ENCODE results near the gene MAP3K4. TPM values are rescaled to one million over a fixed set of nuclear protein-coding genes. Genes with fewer than 3 reads are reported as not detected.
"Not testable (repeated sequence)": the region's sequence is repeated elsewhere in the genome, so short reads cannot be mapped to it uniquely, and the experiment has no call there.

Gene MAP3K4
- polyA plus RNA-seq, 3 donors, result 3.2 to 12.3 (median 3.5) TPM

GRCh38 chr6:161117942-161118341, 126.4 kb downstream of the MAP3K4 start:
- peaks cover 26 to 55% of the 10 kb centered on the region in 2 donors for H3K36me3 ChIP-seq (replicated peaks in 1 of 2; ENCODE audit: control insufficient read depth in 1 of 2, insufficient read depth in 2 of 2, low read length in 2 of 2)
- no peaks in the 10 kb centered on the region for H4K20me1 ChIP-seq (ENCODE audit: insufficient read depth, low read length)
- DNase-seq, result no peak
- peak overlapping the region; percentile 33 for H3K4me2 ChIP-seq (replicated peaks; ENCODE audit: extremely low read depth, low read length, poor library complexity, severe bottlenecking)
- H3K4me1 ChIP-seq (ENCODE audit: control insufficient read depth in 1 of 2, insufficient read depth in 2 of 2, low read length in 2 of 2), result peaks cover 20% of the 10 kb centered on the region in 2 donors
- Mint-ChIP-seq H3K9me3 (peaks cover 6 to 19% (median 7%) of the 10 kb centered on the region in 7 donors), H3K27ac (peak overlapping the region; percentile 91 to 97 (median 93)), H3K27me3 (ENCODE audit: low read depth in 3 of 3) (no peaks in the 10 kb centered on the region), H3K4me3 (no peak overlapping the region), H3K4me1 (peaks cover 24% of the 10 kb centered on the region), H3K36me3 (peaks cover 57 to 77% of the 10 kb centered on the region in 2 donors)
- intact Hi-C loops (cut with micrococcal nuclease), result loop anchor here (5.0 to 10.0 kb wide), 3 partner anchors 157 to 254 kb away; partner anchors contain the start of gene AGPAT4 (in 1 of the 2)
- peaks cover 0 to 2% of the 10 kb centered on the region in 2 donors for H3K9me3 ChIP-seq (replicated peaks in 1 of 2; ENCODE audit: control insufficient read depth in 1 of 2, insufficient read depth in 1 of 2, low read length in 2 of 2)
- no peak overlapping the region for H2AFZ ChIP-seq (ENCODE audit: insufficient read depth, low read depth, low read length, poor library complexity, severe bottlenecking)
- TF ChIP-seq CTCF (IDR thresholded peaks at IDR 0.05), result no peak
- no peaks in the 10 kb centered on the region for H3K27me3 ChIP-seq (ENCODE audit: control insufficient read depth in 2 of 2, insufficient read depth in 2 of 2, low read length in 2 of 2)
- H3K79me2 ChIP-seq (ENCODE audit: insufficient read depth, low read length), result no peaks in the 10 kb centered on the region
- H3K27ac ChIP-seq (ENCODE audit: low read depth in 1 of 2, low read length in 2 of 2), result peak overlapping the region in 1 of 2 donors; percentile 80
- no CpG with 5 or more reads among the region's 2 CpGs for WGBS (ENCODE audit: insufficient coverage)
- H3K9ac ChIP-seq (ENCODE audit: insufficient read depth, low read length, poor library complexity, severe bottlenecking), result no peak overlapping the region
- H3K4me3 ChIP-seq (replicated peaks in 1 of 3; ENCODE audit: low read depth in 2 of 3, low read length in 3 of 3), result no peak overlapping the region

- H3K79me2 ChIP-seq (ENCODE audit: insufficient read depth, low read length); H4K20me1 ChIP-seq (ENCODE audit: insufficient read depth, low read length); H3K27me3 ChIP-seq (ENCODE audit: control insufficient read depth in 2 of 2, insufficient read depth in 2 of 2, low read length in 2 of 2); H3K27ac ChIP-seq (ENCODE audit: low read depth in 1 of 2, low read length in 2 of 2); H3K27ac Mint-ChIP-seq; intact Hi-C loops (cut with micrococcal nuclease); H2AFZ ChIP-seq (ENCODE audit: insufficient read depth, low read depth, low read length, poor library complexity, severe bottlenecking); H3K27me3 Mint-ChIP-seq (ENCODE audit: low read depth in 3 of 3); H3K4me2 ChIP-seq (replicated peaks; ENCODE audit: extremely low read depth, low read length, poor library complexity, severe bottlenecking); DNase-seq; H3K4me1 ChIP-seq (ENCODE audit: control insufficient read depth in 1 of 2, insufficient read depth in 2 of 2, low read length in 2 of 2); H3K4me1 Mint-ChIP-seq; H3K4me3 Mint-ChIP-seq; H3K9me3 ChIP-seq (replicated peaks in 1 of 2; ENCODE audit: control insufficient read depth in 1 of 2, insufficient read depth in 1 of 2, low read length in 2 of 2); H3K4me3 ChIP-seq (replicated peaks in 1 of 3; ENCODE audit: low read depth in 2 of 3, low read length in 3 of 3); H3K9ac ChIP-seq (ENCODE audit: insufficient read depth, low read length, poor library complexity, severe bottlenecking): not testable (repeated sequence)
- peaks cover 16 to 32% (median 25%) of the 10 kb centered on the region in 7 donors for H3K9me3 Mint-ChIP-seq
- peaks cover 0 to 46% of the 10 kb centered on the region in 2 donors for H3K36me3 ChIP-seq (replicated peaks in 1 of 2; ENCODE audit: control insufficient read depth in 1 of 2, insufficient read depth in 2 of 2, low read length in 2 of 2)
- peaks cover 64 to 87% of the 10 kb centered on the region in 2 donors for H3K36me3 Mint-ChIP-seq
Measured at GRCh38 chr6:161123319-161123718, 131.8 kb downstream of the MAP3K4 start.

Data from CD14-positive monocyte (primary cell).